ENCODE data around the gene MCL1. TPM values are rescaled to one million over a fixed set of nuclear protein-coding genes. Genes with fewer than 3 reads are reported as not detected.

Gene MCL1
- total and polyA plus RNA-seq, 2 of the 13 experiments (the other 11 are each of a cell fraction or from before 2014, with no cell fraction given) = 69.5 to 125 TPM

- no peak for TF ChIP-seq BCL3 (CRISPR knock-in tag; IDR thresholded peaks at IDR 0.05)
- peak; percentile 17 for TF ChIP-seq SRSF1 (optimal IDR thresholded peaks at IDR 0.05; ENCODE audit: low read depth, low read length)
- no peak for TF ChIP-seq ESRRA (CRISPR knock-in tag; IDR thresholded peaks at IDR 0.05; ENCODE audit: low read depth)
- TF ChIP-seq ZNF142 (CRISPR knock-in tag; IDR thresholded peaks at IDR 0.05) = peak; percentile 19; the same call in 1 of the 2 replicates
- TF ChIP-seq NFIC (IDR thresholded peaks at IDR 0.05; ENCODE audit: low read length) = no peak
- TF ChIP-seq SOX6 (IDR thresholded peaks at IDR 0.05) = no peak
- TF ChIP-seq SOX6 (CRISPR knock-in tag; IDR thresholded peaks at IDR 0.05) = no peak
- no peak for TF ChIP-seq ZNF660 (CRISPR knock-in tag; IDR thresholded peaks at IDR 0.05; ENCODE audit: borderline replicate concordance, low read depth)
- peak; percentile 49 for TF ChIP-seq CTCF (CRISPR knock-in tag; IDR thresholded peaks at IDR 0.05)
These were observed 29.8 kb downstream of the MCL1 start (continued) for GRCh38 chr1:150549496-150550221.
